Mucosa of descending colon (tissue), 3 donors: ENCODE results near the gene HMGCR. TPM values are rescaled to one million over a fixed set of nuclear protein-coding genes. Genes with fewer than 3 reads are reported as not detected.

Source experiments
- ATAC-seq: fragments of 200-7000 bp; cut with Tn5 transposase; one replicate; pipeline ENCODE4 v1.9.1; 2020; ENCODE audit warnings: mild to moderate bottlenecking, moderate library complexity
- DNase-seq, 3 donors: peaks; one replicate each; pipeline ENCODE4 v3.0.0-alpha.2; 2020
- H3K36me3 ChIP-seq: fragments of 200-600 bp; one replicate; pipeline ENCODE4 v1.8.0; 2021; ENCODE audit warnings: low read depth, mild to moderate bottlenecking
- H3K4me1 ChIP-seq: fragments of 200-600 bp; one replicate; pipeline ENCODE4 v1.8.0; 2021; ENCODE audit warnings: low read depth, mild to moderate bottlenecking
- H3K4me3 ChIP-seq: fragments of 200-600 bp; one replicate; pipeline ENCODE4 v1.8.0; 2021; ENCODE audit warnings: mild to moderate bottlenecking
- H3K9me3 ChIP-seq: fragments of 200-600 bp; one replicate; pipeline ENCODE4 v1.8.0; 2021; ENCODE audit warnings: mild to moderate bottlenecking
- intact Hi-C, 2 donors: fragments of 100-400 bp; cut with DNase I in 1 of 2; cut with micrococcal nuclease in 1 of 2; formaldehyde crosslinking; loops; one replicate each; pipeline versions ENCODE4 v1.11.0 to v1.11.1; 2022; cut with DNase I, micrococcal nuclease
- total RNA-seq, 3 donors: library from RNA; stranded (reverse); fragmentation: NEBNext Ultra II Directional in 2 of 3; extraction: Animal tissue kit (Norgen Biotek cat#: 25700) in 2 of 3; gene quantifications; one replicate each; pipeline versions ENCODE4 v1.2.1 to v1.2.4, GENCODE V29; 2021 to 2023
- TF ChIP-seq, protein P1 (sequence below): fragments of 200-600 bp; IDR thresholded peaks from one replicate; pipeline ENCODE4 v1.8.0; 2022; ENCODE audit warnings: antibody characterized with exemption, mild to moderate bottlenecking
- donor health status: DM: no; HTN: no; CAD: no; lungs with moderate emphysema.
- donor health status: DM: no; HTN: no; CAD: no.
- donor health status: DM: no; HTN: yes; CAD: no.

The HMGCR gene
- total RNA-seq, 3 donors from 2014 or later: 91.4 to 184 (median 149) TPM

- Histone ChIP-seq H3K36me3 (peaks cover 4% of the 10 kb centered on the region), H3K9me3 (no peaks in the 10 kb centered on the region), H3K4me3 (peak overlapping the region; percentile 97), H3K4me1 (peaks cover 23% of the 10 kb centered on the region)
- ATAC-seq (peak; percentile 68), DNase-seq (peak in 1 of 3 donors; percentile 69)
- intact Hi-C loops: no loop called here
- TF ChIP-seq, protein P1, sequence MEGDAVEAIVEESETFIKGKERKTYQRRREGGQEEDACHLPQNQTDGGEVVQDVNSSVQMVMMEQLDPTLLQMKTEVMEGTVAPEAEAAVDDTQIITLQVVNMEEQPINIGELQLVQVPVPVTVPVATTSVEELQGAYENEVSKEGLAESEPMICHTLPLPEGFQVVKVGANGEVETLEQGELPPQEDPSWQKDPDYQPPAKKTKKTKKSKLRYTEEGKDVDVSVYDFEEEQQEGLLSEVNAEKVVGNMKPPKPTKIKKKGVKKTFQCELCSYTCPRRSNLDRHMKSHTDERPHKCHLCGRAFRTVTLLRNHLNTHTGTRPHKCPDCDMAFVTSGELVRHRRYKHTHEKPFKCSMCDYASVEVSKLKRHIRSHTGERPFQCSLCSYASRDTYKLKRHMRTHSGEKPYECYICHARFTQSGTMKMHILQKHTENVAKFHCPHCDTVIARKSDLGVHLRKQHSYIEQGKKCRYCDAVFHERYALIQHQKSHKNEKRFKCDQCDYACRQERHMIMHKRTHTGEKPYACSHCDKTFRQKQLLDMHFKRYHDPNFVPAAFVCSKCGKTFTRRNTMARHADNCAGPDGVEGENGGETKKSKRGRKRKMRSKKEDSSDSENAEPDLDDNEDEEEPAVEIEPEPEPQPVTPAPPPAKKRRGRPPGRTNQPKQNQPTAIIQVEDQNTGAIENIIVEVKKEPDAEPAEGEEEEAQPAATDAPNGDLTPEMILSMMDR: peak; percentile 8
Measured at GRCh38 chr5:75335952-75336614, 937 bp upstream of the HMGCR start.

GRCh38 chr5:75337366-75338021 is 474 bp downstream of the HMGCR start:
- TF ChIP-seq, protein P1: no peak
- peak in 1 of 3 donors; percentile 57 for DNase-seq
- Histone ChIP-seq H3K4me3 (peak overlapping the region; percentile 97), H3K4me1 (peaks cover 23% of the 10 kb centered on the region), H3K36me3 (peaks cover 4% of the 10 kb centered on the region), H3K9me3 (no peaks in the 10 kb centered on the region)
- ATAC-seq: peak; percentile 7
- intact Hi-C loops: no loop called here

- TF ChIP-seq, protein P1: no peak
- DNase-seq (no peak), ATAC-seq (no peak)
- Histone ChIP-seq H3K36me3 (peaks cover 4% of the 10 kb centered on the region), H3K9me3 (no peaks in the 10 kb centered on the region), H3K4me3 (no peak overlapping the region), H3K4me1 (peaks cover 23% of the 10 kb centered on the region)
- intact Hi-C loops: no loop called here
Measured at GRCh38 chr5:75338408-75338807, 1.4 kb downstream of the HMGCR start.

GRCh38 chr5:75340714-75341478 is 3.9 kb downstream of the HMGCR start:
- Histone ChIP-seq H3K9me3 (no peaks in the 10 kb centered on the region), H3K4me3 (no peak overlapping the region), H3K36me3 (peaks cover 4% of the 10 kb centered on the region), H3K4me1 (peaks cover 22% of the 10 kb centered on the region)
- ATAC-seq: no peak
- TF ChIP-seq, protein P1: no peak
- intact Hi-C loops: no loop called here
- DNase-seq: no peak

- intact Hi-C loops: no loop called here
- DNase-seq: no peak
- H3K4me1 ChIP-seq: peaks cover 15% of the 10 kb centered on the region
- no peaks in the 10 kb centered on the region for H3K9me3 ChIP-seq
- no peak overlapping the region for H3K4me3 ChIP-seq
- TF ChIP-seq, protein P1: no peak
- ATAC-seq: no peak
- peaks cover under 1% of the 10 kb centered on the region for H3K36me3 ChIP-seq
Measured at GRCh38 chr5:75341934-75342333, 4.9 kb downstream of the HMGCR start.
